H9 (cell line): ENCODE measurements around the gene RAB25. TPM values are rescaled to one million over a fixed set of nuclear protein-coding genes. Genes with fewer than 3 reads are reported as not detected.
A peak's percentile ranks its signal among the peaks of the same experiment; 100 is the strongest.

Experiments used
- DNase-seq: peaks from one replicate; pipeline ENCODE4 v3.0.0-alpha.2; 2017
- H2AFZ ChIP-seq: one replicate; pipeline ENCODE4 v1.6.1; 2013; ENCODE audit warnings: mild to moderate bottlenecking, low read length, control low read depth, moderate library complexity
- H2AK5ac ChIP-seq: 2 replicates; pipeline ENCODE4 v1.6.1; 2013; ENCODE audit warnings: low read length, control low read depth, mixed read lengths; ENCODE audit not compliant: insufficient read length
- H2BK120ac ChIP-seq: one replicate; pipeline ENCODE4 v1.6.1; 2013; ENCODE audit warnings: low read depth, mild to moderate bottlenecking, low read length, control low read depth, inconsistent platforms; ENCODE audit not compliant: poor library complexity, severe bottlenecking
- H2BK12ac ChIP-seq: 2 replicates; pipeline ENCODE4 v1.6.1; 2013; ENCODE audit warnings: low read length, control low read depth, mixed read lengths, low read depth; ENCODE audit not compliant: insufficient read length
- H2BK15ac ChIP-seq: 2 replicates; pipeline ENCODE4 v1.6.1; 2013; ENCODE audit warnings: low read depth, low read length, control low read depth
- H2BK20ac ChIP-seq: one replicate; pipeline ENCODE4 v1.6.1; 2013; ENCODE audit warnings: low read depth, mild to moderate bottlenecking, low read length, control low read depth, inconsistent platforms; ENCODE audit not compliant: poor library complexity, severe bottlenecking
- H2BK5ac ChIP-seq: 2 replicates; pipeline ENCODE4 v1.6.1; 2013; ENCODE audit warnings: low read length, control low read depth, mixed read lengths; ENCODE audit not compliant: insufficient read length
- H3K14ac ChIP-seq: 2 replicates; pipeline ENCODE4 v1.6.1; 2013; ENCODE audit warnings: low read length, control low read depth; ENCODE audit not compliant: insufficient read depth
- H3K18ac ChIP-seq: 2 replicates; pipeline ENCODE4 v1.6.1; 2013; ENCODE audit warnings: low read depth, mild to moderate bottlenecking, mixed read lengths, low read length, control low read depth; ENCODE audit not compliant: insufficient read length
- H3K23ac ChIP-seq: 2 replicates; pipeline ENCODE4 v1.6.1; 2013; ENCODE audit warnings: low read length, control low read depth, mixed read lengths, low read depth; ENCODE audit not compliant: insufficient read length
- H3K23me2 ChIP-seq: 2 replicates; pipeline ENCODE4 v1.6.1; 2013; ENCODE audit warnings: low read depth, mild to moderate bottlenecking, mixed read lengths, low read length, control low read depth; ENCODE audit not compliant: insufficient read length, poor library complexity, severe bottlenecking
- H3K27ac ChIP-seq: 2 replicates; pipeline ENCODE4 v1.5.1; 2013; ENCODE audit warnings: low read length, control low read depth, mixed read lengths, low read depth; ENCODE audit not compliant: insufficient read length
- H3K27me3 ChIP-seq: 2 replicates; pipeline ENCODE4 v1.6.1; 2013; ENCODE audit warnings: low read length, control low read depth, inconsistent platforms; ENCODE audit not compliant: insufficient read depth
- H3K4ac ChIP-seq: 2 replicates; pipeline ENCODE4 v1.6.1; 2013; ENCODE audit warnings: low read depth, mild to moderate bottlenecking, control low read depth, inconsistent platforms, low read length, moderate library complexity
- H3K4me1 ChIP-seq: 2 replicates; pipeline ENCODE4 v1.6.1; 2013; ENCODE audit warnings: low read length, control low read depth, inconsistent platforms; ENCODE audit not compliant: insufficient read depth
- H3K4me2 ChIP-seq: 2 replicates; pipeline ENCODE4 v1.6.1; 2013; ENCODE audit warnings: low read length, control low read depth, mixed read lengths; ENCODE audit not compliant: insufficient read length, insufficient read depth
- H3K56ac ChIP-seq: 2 replicates; pipeline ENCODE4 v1.6.1; 2013; ENCODE audit warnings: low read depth, mild to moderate bottlenecking, mixed read lengths, low read length, control low read depth; ENCODE audit not compliant: insufficient read length
- H3K79me1 ChIP-seq: 2 replicates; pipeline ENCODE4 v1.6.1; 2013; ENCODE audit warnings: low read depth, mild to moderate bottlenecking, moderate library complexity, low read length, control low read depth, inconsistent platforms; ENCODE audit not compliant: insufficient read depth, poor library complexity, severe bottlenecking
- H3K79me2 ChIP-seq: 2 replicates; pipeline ENCODE4 v1.6.1; 2013; ENCODE audit warnings: low read length, control low read depth, inconsistent platforms; ENCODE audit not compliant: insufficient read depth
- H3K9ac ChIP-seq: 2 replicates; pipeline ENCODE4 v1.6.1; 2013; ENCODE audit warnings: low read length, control low read depth, mixed read lengths; ENCODE audit not compliant: insufficient read length; ENCODE audit errors: extremely low read depth
- H3K9me3 ChIP-seq: one replicate; pipeline ENCODE4 v1.6.1; 2013; ENCODE audit warnings: low read depth, low read length, inconsistent platforms; ENCODE audit not compliant: control insufficient read depth
- H3T11ph ChIP-seq: one replicate; pipeline ENCODE4 v1.6.1; 2013; ENCODE audit warnings: mild to moderate bottlenecking, low read length, control low read depth, inconsistent platforms
- H4K20me1 ChIP-seq: one replicate; pipeline ENCODE4 v1.6.1; 2013; ENCODE audit not compliant: control insufficient read depth, insufficient read length, insufficient read depth
- H4K5ac ChIP-seq: 2 replicates; pipeline ENCODE4 v1.6.1; 2013; ENCODE audit warnings: low read depth, mild to moderate bottlenecking, mixed read lengths, low read length, control low read depth; ENCODE audit not compliant: insufficient read length
- H4K8ac ChIP-seq: replicated peaks from 2 replicates; pipeline ENCODE4 v1.6.1; 2013; ENCODE audit warnings: low read length, control low read depth, mixed read lengths, low read depth; ENCODE audit not compliant: insufficient read length
- H4K91ac ChIP-seq: 2 replicates; pipeline ENCODE4 v1.6.1; 2013; ENCODE audit warnings: low read depth, mild to moderate bottlenecking, moderate library complexity, mixed read lengths, low read length, control low read depth; ENCODE audit not compliant: insufficient read length
- H3K27ac Mint-ChIP-seq, 3 experiments: 2 replicates in 2 of 3; 3 replicates in 1 of 3; pipeline ENCODE4 v1.8.0; 2020 to 2021; ENCODE audit warnings: mixed read lengths in 3 of 3, mild to moderate bottlenecking in 1 of 3, moderate library complexity in 1 of 3
- H3K27me3 Mint-ChIP-seq: 2 replicates; pipeline ENCODE4 v1.8.0; 2021; ENCODE audit warnings: low read depth, mild to moderate bottlenecking, moderate library complexity, mixed read lengths
- H3K36me3 Mint-ChIP-seq, 3 experiments: 2 replicates in 2 of 3; 3 replicates in 1 of 3; pipeline ENCODE4 v1.8.0; 2020 to 2021; ENCODE audit warnings: low read depth in 3 of 3, mixed read lengths in 3 of 3; ENCODE audit not compliant: insufficient read depth in 1 of 3
- H3K4me1 Mint-ChIP-seq, 2 experiments: 2 replicates each; pipeline ENCODE4 v1.8.0; 2020; ENCODE audit warnings: mixed read lengths in 2 of 2
- H3K4me3 Mint-ChIP-seq, 2 experiments: 2 replicates in 1 of 2; 3 replicates in 1 of 2; pipeline ENCODE4 v1.8.0; 2020 to 2021; ENCODE audit warnings: mild to moderate bottlenecking in 2 of 2, mixed read lengths in 2 of 2, moderate library complexity in 1 of 2
- H3K9me3 Mint-ChIP-seq, 2 experiments: 2 replicates in 1 of 2; 3 replicates in 1 of 2; pipeline ENCODE4 v1.8.0; 2020; ENCODE audit warnings: mild to moderate bottlenecking in 2 of 2, mixed read lengths in 2 of 2, moderate library complexity in 1 of 2
- CTCF ChIP-seq: fragments of 200-600 bp; sonication (generic); conservative IDR thresholded peaks from 3 replicates; pipeline ENCODE4 v1.8.0; 2021; ENCODE audit warnings: antibody characterized with exemption, mild to moderate bottlenecking
- WGBS: extraction: QIAGEN DNeasy Blood & Tissue Kit; methylation state at CpG from one replicate; pipeline ENCODE4 v1.1.7; 2013; ENCODE audit warnings: missing lambda C conversion rate, low lambda C conversion rate, mixed read lengths; ENCODE audit not compliant: insufficient read length; ENCODE audit errors: extremely low coverage; 5-methylcytosine and 5-hydroxymethylcytosine counted together
- total RNA-seq: library from RNA; stranded (reverse); gene quantifications from 2 replicates; pipeline ENCODE4 v1.2.1, GENCODE V29; 2021

The RAB25 gene
- total RNA-seq, 1 experiment from 2014 or later = 43.1 TPM

- H3K27ac Mint-ChIP-seq = no peak overlapping the region
- Histone ChIP-seq H3K4ac (no peak overlapping the region), H3K79me1 (peaks cover 6% of the 10 kb centered on the region), H3K23ac (no peak overlapping the region), H4K91ac (no peak overlapping the region), H2BK12ac (no peak overlapping the region), H3K18ac (no peak overlapping the region), H3K9ac (no peak overlapping the region), H4K5ac (no peak overlapping the region), H2BK15ac (no peak overlapping the region), H2AFZ (no peak overlapping the region), H3T11ph (no peak overlapping the region), H4K8ac (no peak overlapping the region), H3K4me1 (peaks cover 2% of the 10 kb centered on the region; the same call in 1 of the 2 replicates), H3K4me2 (peak overlapping the region; percentile 78), H2AK5ac (no peak overlapping the region), H2BK20ac (no peak overlapping the region), H2BK120ac (no peak overlapping the region), H3K23me2 (peaks cover 7% of the 10 kb centered on the region), H3K56ac (no peak overlapping the region), H3K79me2 (peaks cover 8% of the 10 kb centered on the region; the same call in 1 of the 2 replicates), H3K9me3 (no peaks in the 10 kb centered on the region), H3K27ac (no peak overlapping the region), H3K27me3 (no peaks in the 10 kb centered on the region; the same call in 1 of the 2 replicates), H4K20me1 (no peaks in the 10 kb centered on the region), H3K14ac (no peak overlapping the region), H2BK5ac (no peak overlapping the region)
- TF ChIP-seq CTCF = no peak
- no peak for DNase-seq
- no peaks in the 10 kb centered on the region for H3K9me3 Mint-ChIP-seq
- peaks cover 13% of the 10 kb centered on the region in 2 experiments for H3K4me1 Mint-ChIP-seq
- WGBS = no CpG with 5 or more reads among the region's 4 CpGs
- H3K36me3 Mint-ChIP-seq = peaks cover 27 to 41% (median 37%) of the 10 kb centered on the region in 3 experiments; a peak in 6 of 7 replicates
- H3K27me3 Mint-ChIP-seq = peaks cover 32% of the 10 kb centered on the region
- H3K4me3 Mint-ChIP-seq = peak overlapping the region; percentile 91 to 96
Measured at GRCh38 chr1:156021093-156021428, 39.9 kb upstream of the RAB25 start.
